Measurements from ENCODE around the gene PALLD.

Gene PALLD

DNA sequence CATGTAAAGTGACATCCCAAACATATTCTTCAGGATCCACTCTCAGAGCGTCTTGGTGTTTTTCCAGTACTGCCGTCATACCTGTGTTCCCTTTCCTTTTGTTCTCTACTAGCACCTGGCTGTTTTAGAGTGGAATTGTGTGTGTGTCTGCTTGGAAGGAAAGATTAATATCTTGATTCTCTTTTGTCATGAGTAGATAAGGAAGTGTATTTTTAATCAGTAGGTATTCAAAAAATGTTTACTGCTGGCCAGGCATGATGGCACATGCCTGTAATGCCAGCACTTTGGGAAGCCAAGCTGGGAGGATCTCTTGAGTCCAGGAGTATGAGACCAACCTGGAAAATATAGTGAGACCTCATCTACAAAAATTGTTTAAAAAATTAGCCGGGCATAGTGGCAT, 314.4 kb downstream of the PALLD start:
- DNase-seq: no peak

DNA sequence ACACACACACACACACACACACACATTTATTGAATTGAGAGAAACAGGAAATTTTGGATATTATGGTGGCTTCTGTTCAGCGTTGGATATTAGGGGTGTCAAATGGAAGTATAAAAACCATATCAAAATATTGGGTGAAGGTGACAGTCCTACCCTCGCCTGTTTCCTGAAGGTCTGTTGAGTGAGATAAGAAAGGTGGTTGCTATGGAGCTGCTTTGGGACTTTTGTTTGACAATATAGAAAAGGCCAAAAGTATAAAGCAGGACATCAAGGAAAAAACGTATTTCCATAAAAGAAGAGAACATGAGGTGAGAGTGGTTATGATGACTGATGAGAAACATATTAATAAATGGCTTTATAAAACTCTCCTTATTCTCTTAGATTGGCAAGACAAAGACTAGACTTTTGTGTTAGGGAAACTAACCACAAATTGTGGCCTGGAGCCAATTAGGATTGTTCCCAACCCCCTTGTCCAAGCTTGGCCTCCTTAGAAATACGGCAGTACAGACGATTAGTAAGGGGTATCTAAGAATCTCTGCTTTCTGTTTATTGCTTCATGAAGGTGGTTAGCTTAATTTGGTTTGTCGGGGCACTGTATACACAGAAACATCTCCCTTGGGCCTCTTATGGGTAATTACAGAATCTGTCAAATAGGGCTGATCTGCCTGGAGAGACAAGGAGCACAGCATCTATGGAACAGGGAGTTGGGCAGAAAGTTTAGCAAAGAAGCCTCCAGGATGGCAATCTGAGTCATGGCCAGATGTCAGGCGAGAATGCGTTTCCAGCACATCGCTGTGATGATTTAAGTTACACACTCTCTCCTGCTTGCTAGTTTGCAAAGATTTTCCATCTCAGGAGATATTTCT, 315.2 kb downstream of the PALLD start:
- no peak for DNase-seq

GRCh38 chr4:168812806-168813205, 316.0 kb downstream of the PALLD start:
- no peak for DNase-seq

DNA sequence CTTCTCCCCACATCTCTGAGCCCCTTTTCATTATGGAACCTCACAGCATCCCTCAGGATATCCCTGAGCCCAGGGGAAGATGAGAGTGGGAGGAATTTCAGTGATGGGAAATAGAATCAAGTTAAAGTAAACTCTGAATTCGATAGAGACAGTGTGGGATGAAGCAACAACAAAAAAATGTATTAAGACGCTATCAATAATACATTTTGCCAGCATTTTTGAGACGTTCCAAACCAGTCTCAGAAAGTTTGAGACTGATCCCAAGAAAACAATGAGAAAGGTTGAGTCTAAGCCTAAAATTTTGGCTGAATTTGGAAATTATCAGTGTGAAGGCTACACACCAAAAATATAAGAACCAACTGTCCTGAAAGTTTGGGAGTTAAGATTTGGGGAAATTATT, 317.0 kb downstream of the PALLD start:
- no peak for DNase-seq

GRCh38 chr4:168815379-168816345, 318.8 kb downstream of the PALLD start:
- no peak for DNase-seq

- DNase-seq: no peak
These were observed 320.5 kb downstream of the PALLD start for GRCh38 chr4:168817370-168817769.

GRCh38 chr4:168822481-168822880, 325.6 kb downstream of the PALLD start:
- DNase-seq: no peak

- DNase-seq: no peak
These were observed 329.1 kb downstream of the PALLD start for GRCh38 chr4:168825975-168826374.

- DNase-seq: no peak
These were observed 329.8 kb downstream of the PALLD start for GRCh38 chr4:168826620-168827019.

GRCh38 chr4:168830777-168831512, 334.1 kb downstream of the PALLD start:
- no peak for DNase-seq

DNA sequence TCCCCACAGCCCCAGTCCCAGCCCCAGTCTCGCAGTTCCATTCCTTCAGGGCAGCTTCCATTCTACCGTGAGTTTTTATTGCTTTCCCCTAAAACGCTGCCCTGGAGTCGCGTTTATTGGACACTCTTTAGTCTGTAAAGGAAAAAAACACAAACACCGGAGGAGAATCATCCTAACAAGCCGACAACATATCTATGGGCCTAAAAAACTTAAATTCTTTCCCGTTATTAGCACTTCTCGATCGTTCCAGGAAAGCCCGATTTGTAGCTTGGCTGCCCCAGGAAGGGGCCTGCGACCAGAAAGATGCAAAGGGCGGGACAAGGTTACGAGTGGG, 334.7 kb downstream of the PALLD start:
- DNase-seq: no peak

GRCh38 chr4:168831919-168832762, 335.3 kb downstream of the PALLD start:
- peak; percentile 50 for DNase-seq

DNA sequence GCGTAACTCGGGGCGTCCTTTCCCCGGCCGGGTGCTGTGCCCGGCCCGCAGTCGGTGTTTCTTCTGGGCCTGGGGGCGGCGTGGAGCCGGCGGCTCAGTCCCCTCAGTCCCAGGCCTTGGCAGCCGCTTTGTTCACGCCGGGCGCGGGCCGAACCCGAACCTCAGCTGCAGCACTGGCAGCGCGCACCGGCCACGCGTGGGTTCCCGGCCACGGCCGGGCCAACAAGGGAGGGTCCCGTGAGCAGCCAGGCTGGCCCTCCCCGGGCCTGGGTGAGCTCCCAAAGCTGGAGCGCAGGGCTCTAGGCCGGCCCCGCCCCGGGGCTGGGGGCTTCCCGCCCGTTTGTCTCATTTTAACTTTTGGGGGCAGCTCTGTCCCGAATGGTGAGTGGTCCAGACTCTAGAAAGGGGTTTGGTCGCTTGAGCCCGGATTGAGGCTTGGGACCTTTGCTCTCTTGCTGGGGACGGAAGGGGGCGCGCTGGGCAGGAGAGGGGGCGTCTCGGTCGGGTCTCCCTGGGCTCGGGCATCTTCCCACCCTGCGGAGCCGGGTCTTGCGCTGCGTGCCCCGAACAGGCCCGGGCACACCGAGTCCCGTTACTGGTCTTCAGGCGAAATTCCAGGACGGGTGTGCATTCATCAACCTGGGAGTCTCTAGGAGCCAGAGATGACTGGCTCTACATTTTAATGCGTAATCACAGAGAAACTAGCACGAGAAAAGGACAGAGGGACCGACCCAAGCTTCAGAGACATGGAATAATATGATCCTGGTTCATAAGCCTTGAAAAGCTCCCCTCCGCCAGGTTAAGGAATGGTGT, 336.1 kb downstream of the PALLD start:
- DNase-seq: no peak

DNA sequence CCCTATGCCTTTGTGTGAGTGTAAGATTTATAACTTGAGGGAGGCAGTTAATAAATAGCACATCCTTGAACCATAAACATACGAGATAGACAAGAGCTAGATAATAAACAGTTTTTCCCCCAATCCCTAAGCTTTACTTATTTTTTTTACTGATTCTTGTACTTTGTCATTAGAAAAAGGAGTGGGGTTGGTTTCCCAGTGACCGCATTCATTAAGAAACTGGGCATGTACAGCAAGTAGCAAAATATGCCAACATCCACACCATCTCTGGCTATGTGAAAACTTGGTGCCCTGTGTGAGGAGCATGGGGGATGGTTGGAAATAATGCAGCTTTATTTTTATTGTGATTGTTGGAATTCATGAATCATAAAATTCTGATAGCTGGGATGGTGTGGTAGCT, 337.0 kb downstream of the PALLD start:
- DNase-seq: no peak

DNA sequence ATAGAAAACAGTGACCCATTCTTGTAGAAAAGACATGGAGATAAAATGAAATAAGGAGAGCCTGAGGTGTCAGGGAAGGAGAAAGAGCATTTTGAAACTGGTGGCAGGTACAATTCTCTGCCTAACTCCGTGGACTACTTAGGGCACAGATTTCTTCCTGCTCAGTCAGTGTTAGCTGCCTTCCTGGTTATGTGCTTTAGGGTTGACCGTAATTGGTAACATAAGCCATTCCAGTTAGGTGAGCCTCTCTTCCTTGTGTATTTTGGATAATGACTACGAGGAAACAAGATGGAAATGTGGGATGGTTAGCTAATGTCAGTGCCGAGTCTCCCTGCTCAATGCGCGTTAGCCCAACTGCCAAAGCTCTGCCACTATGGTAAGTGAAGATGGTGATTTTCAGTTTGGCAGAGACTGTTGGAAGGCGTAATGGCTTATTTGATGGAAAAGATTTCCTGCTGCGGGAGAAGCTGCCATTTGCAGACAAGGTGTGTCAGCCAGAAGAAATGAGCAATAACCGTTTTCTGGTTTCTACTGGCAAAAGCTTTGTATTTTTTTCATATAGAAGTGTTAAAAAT, 339.1 kb downstream of the PALLD start:
- DNase-seq: no peak

DNA sequence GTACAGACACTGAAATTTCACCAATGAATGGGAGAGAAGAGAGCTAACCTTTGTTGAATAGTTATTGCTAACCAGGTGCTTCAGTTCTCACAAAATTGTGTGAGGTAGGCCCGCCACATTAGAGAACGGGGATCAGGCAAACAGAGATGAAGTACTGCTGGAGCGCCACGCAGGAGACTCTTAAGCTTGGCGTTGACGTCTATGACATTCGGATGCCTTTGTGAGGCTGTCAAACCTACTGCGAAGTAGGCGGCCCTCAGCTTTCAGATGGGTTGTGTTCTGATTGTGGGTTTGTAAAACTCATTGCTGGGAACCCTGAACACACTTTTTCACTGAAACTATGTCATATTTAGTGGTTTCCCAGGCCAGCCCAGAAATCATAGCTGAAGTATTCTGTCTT, 339.6 kb downstream of the PALLD start:
- no peak for DNase-seq

GRCh38 chr4:168837922-168838321, 341.1 kb downstream of the PALLD start:
- DNase-seq: no peak

- DNase-seq: no peak
These were observed 343.0 kb downstream of the PALLD start for GRCh38 chr4:168839758-168840391.

GRCh38 chr4:168840392-168840763, 343.5 kb downstream of the PALLD start:
- DNase-seq: no peak

DNA sequence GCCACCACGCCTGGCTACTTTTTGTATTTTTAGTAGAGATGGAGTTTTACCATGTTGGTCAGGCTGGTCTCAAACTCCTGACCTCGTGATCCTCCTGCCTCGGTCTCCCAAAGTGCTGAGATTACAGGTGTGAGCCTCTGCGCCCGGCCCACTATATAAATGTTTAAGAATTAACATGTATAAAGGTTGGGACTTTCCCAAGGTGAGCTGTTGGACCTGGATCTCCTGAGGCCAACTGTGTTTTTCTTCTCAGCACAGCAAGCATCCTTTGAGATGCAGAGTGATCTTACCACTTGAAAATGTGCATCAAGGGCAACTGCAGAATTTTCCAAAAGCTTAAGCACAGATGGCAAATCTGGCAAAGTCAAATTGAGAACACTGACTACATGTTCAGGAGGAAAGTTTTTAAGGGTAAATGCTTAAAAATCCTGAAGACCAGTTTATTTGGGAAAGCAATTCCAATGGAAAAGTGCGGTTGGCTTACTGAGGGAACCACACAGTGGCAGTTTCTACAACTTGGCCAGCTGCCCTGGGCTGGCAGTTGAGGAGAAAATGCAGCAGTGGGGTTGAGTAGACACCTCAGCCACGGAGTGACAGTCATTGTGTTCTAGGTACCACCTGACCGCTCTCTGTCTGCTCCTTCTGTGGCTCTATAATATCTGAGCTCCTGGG, 344.3 kb downstream of the PALLD start:
- no peak for DNase-seq
